Kidney (tissue), 14 donors: ENCODE data around the gene FAM53C. TPM values are rescaled to one million over a fixed set of nuclear protein-coding genes. Genes with fewer than 3 reads are reported as not detected.
A peak's percentile ranks its signal among the peaks of the same experiment; 100 is the strongest.

Source experiments
- DNase-seq, 5 donors: peaks; one replicate each; pipeline ENCODE4 v3.0.0-alpha.2; 2013 to 2020
- FAIRE-seq: peaks from 2 replicates; lab custom pipeline; 2012; peaks lifted over from hg19 to GRCh38; lab: Jason Lieb, UNC
- H3K27ac ChIP-seq, 2 donors: one replicate each; pipeline ENCODE4 v1.7.0; 2013; ENCODE audit warnings: low read depth in 2 of 2, low read length in 2 of 2, inconsistent platforms in 1 of 2
- H3K27me3 ChIP-seq: one replicate; pipeline ENCODE4 v1.7.1; 2013; ENCODE audit warnings: low read length, inconsistent platforms; ENCODE audit not compliant: control insufficient read depth, insufficient read depth
- H3K36me3 ChIP-seq, 3 donors: one replicate each; pipeline versions ENCODE4 v1.7.0 to v1.7.1; 2013; ENCODE audit warnings: low read length in 3 of 3, control low read depth in 1 of 3, inconsistent platforms in 1 of 3; ENCODE audit not compliant: insufficient read depth in 3 of 3, control insufficient read depth in 2 of 3
- H3K4me1 ChIP-seq, 3 donors: one replicate each; pipeline versions ENCODE4 v1.7.0 to v1.7.1; 2013; ENCODE audit warnings: low read length in 3 of 3, inconsistent platforms in 1 of 3, low read depth in 1 of 3; ENCODE audit not compliant: control insufficient read depth in 2 of 3, insufficient read depth in 2 of 3
- H3K4me3 ChIP-seq, 3 donors: one replicate each; pipeline versions ENCODE4 v1.7.0 to v1.8.1; 2013; ENCODE audit warnings: low read length in 3 of 3, control low read depth in 1 of 3, inconsistent platforms in 1 of 3
- H3K9ac ChIP-seq, 3 donors: one replicate each; pipeline versions ENCODE4 v1.7.0 to v1.7.1; 2013; ENCODE audit warnings: low read length in 3 of 3, control low read depth in 1 of 3, inconsistent platforms in 1 of 3
- H3K9me3 ChIP-seq, 3 donors: one replicate each; pipeline versions ENCODE4 v1.7.0 to v1.7.1; 2013; ENCODE audit warnings: low read length in 3 of 3, control low read depth in 1 of 3, inconsistent platforms in 1 of 3; ENCODE audit not compliant: control insufficient read depth in 2 of 3, insufficient read depth in 1 of 3
- intact Hi-C: fragments of 100-400 bp; cut with DNase I; formaldehyde crosslinking; loops from one replicate; pipeline ENCODE4 v1.11.1; 2022
- polyA plus RNA-seq: library from polyadenylated mRNA; stranded (reverse); fragments of 350-450 nt; fragmentation: Illumina TruSeq; extraction: RNeasy Lipid Tissue Mini Kit (QIAGEN cat#74804); gene quantifications from one replicate; pipeline ENCODE4 v1.2.3, GENCODE V29; 2014; ENCODE audit warnings: low read depth, low replicate concordance; ENCODE audit not compliant: insufficient read depth
- total RNA-seq: library from RNA; stranded (reverse); fragmentation: NEBNext Ultra II Directional; extraction: Animal tissue kit (Norgen Biotek cat#: 25700); gene quantifications from one replicate; pipeline ENCODE4 v1.2.1, GENCODE V29; 2021
- TF ChIP-seq, protein P1 (sequence below): IDR thresholded peaks from 3 replicates; pipeline ENCODE4 v1.5.1; 2012; ENCODE audit warnings: mild to moderate bottlenecking, moderate library complexity, borderline replicate concordance; ENCODE audit not compliant: insufficient read depth; ENCODE audit errors: extremely low read depth
- donor health status: control.
- donor health status: control.
- donor health status: control.
- donor health status: control.
- donor health status: control.
- donor health status: DM: yes; HTN: yes; CAD: no.
- donor health status: Normal renal cell carcinoma (clear cell type).

The FAM53C gene
- total and polyA plus RNA-seq, 2 donors from 2014 or later: 8.1 to 18.9 TPM

DNA sequence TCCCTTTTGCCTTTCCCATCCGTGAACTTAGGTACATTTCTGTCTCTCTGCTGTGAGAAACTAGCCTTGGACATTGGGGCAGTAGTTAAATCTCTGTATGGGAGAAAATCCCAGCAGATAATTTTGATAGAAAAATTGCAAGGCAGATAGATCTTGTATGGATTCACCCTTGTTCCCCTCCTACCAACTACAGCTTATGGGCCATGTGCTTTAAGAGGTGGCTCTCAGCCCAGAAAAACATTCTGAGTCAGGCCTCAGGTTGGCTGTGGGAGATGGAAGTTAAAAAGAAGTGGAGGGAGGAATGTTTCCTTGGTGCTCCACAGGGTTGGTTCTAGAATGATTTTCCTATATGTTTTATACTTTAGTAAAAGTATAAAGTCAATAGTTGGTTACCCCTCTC lies 13.0 kb downstream of the FAM53C start:
- peaks cover 0 to 8% (median 2%) of the 10 kb centered on the region in 3 donors for H3K36me3 ChIP-seq
- H3K27me3 ChIP-seq: no peaks in the 10 kb centered on the region
- FAIRE-seq (no peak), DNase-seq (no peak)
- TF ChIP-seq, protein P1, sequence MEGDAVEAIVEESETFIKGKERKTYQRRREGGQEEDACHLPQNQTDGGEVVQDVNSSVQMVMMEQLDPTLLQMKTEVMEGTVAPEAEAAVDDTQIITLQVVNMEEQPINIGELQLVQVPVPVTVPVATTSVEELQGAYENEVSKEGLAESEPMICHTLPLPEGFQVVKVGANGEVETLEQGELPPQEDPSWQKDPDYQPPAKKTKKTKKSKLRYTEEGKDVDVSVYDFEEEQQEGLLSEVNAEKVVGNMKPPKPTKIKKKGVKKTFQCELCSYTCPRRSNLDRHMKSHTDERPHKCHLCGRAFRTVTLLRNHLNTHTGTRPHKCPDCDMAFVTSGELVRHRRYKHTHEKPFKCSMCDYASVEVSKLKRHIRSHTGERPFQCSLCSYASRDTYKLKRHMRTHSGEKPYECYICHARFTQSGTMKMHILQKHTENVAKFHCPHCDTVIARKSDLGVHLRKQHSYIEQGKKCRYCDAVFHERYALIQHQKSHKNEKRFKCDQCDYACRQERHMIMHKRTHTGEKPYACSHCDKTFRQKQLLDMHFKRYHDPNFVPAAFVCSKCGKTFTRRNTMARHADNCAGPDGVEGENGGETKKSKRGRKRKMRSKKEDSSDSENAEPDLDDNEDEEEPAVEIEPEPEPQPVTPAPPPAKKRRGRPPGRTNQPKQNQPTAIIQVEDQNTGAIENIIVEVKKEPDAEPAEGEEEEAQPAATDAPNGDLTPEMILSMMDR: no peak
- H3K4me3 ChIP-seq: no peak overlapping the region
- intact Hi-C loops: no loop called here
- no peak overlapping the region for H3K27ac ChIP-seq
- peaks cover 0 to 13% (median 5%) of the 10 kb centered on the region in 3 donors for H3K4me1 ChIP-seq
- H3K9ac ChIP-seq: no peak overlapping the region
- peaks cover 0 to 4% (median 0%) of the 10 kb centered on the region in 3 donors for H3K9me3 ChIP-seq

DNA sequence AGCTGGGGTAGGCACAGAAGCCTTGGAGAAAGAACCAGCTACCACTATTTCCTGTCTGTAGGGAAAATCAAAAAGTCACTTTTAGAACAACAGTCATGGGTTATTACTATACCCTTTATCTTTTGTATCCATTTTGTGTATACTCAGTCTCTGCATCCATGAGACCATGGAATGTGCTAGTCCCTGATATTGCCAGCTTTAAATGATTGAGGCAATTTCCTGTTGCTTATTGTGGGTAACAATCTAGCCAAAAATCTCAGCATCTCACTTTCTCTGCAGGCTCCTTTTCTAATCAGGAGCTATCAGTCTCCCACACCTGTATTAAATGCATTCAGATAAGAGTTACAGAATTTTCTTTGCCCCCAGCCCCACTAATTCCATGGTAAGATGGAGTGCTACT lies 13.5 kb downstream of the FAM53C start:
- Histone ChIP-seq H3K4me1 (peaks cover 0 to 13% (median 5%) of the 10 kb centered on the region in 3 donors), H3K9me3 (peaks cover 0 to 4% (median 0%) of the 10 kb centered on the region in 3 donors), H3K9ac (no peak overlapping the region), H3K36me3 (peaks cover 0 to 7% (median 2%) of the 10 kb centered on the region in 3 donors), H3K4me3 (no peak overlapping the region), H3K27ac (no peak overlapping the region), H3K27me3 (no peaks in the 10 kb centered on the region)
- FAIRE-seq (no peak), DNase-seq (no peak)
- intact Hi-C loops: no loop called here
- TF ChIP-seq, protein P1: no peak

DNA sequence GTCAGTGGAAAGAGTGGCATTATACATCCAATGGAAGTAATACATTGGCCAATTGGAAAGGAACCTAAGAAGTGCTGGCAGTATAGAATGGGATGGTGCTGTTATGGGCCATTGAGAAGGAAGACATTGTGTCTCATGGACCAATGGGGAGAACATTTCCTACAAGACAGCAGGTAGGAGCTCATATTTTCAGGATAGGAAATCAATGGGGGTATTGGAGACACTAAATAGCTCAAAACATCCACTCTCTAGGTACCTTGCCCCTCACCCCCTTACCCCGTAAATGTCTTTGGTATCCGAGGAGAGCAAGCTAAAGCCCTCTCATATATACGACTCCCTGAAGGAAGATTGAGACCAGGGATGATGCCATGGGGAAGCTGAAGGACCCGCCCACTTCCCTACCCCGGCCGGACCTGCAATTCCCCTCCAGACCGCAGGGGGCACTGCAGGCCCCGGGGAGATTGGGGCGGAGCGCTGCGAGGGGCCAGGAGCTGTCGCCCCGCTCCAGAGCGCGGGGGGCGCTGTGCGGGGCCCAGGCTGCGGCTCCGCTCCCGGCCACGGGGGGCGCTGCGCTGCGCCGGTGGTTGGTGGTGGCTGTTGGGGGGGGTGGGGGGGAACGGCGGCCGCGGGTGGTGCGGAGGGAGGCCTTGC lies 14.1 kb downstream of the FAM53C start, which contains the start of gene KDM3B:
TSS of gene KDM3B (plus strand) at position 615 of the 651 bp plus-strand sequence. CDS start 111 bp downstream, outside the sequence.
- Histone ChIP-seq H3K27me3 (no peaks in the 10 kb centered on the region), H3K27ac (peak within 1 kb of the TSS; percentile 75 to 86), H3K4me3 (peak within 1 kb of the TSS; percentile 64 to 82 (median 79)), H3K9ac (peak within 1 kb of the TSS; percentile 66 to 92 (median 91)), H3K4me1 (peaks cover 0 to 13% (median 5%) of the 10 kb centered on the region in 3 donors), H3K9me3 (peaks cover 0 to 4% (median 0%) of the 10 kb centered on the region in 3 donors), H3K36me3 (peaks cover 0 to 5% (median 1%) of the 10 kb centered on the region in 3 donors)
- TF ChIP-seq, protein P1: peak; percentile 98
- intact Hi-C loops: no loop called here
- DNase-seq: peak; percentile 91 to 96 (median 94)
- no peak for FAIRE-seq
